GM18951 (cell line): Measurements from ENCODE around the gene MZB1.

Source experiments
- POLR2A ChIP-seq: IDR thresholded peaks from 4 replicates; pipeline ENCODE4 v1.6.1; 2011; ENCODE audit warnings: mild to moderate bottlenecking; ENCODE audit not compliant: insufficient read length, insufficient read depth; ENCODE audit errors: extremely low read depth
- in situ Hi-C: fragments of 300-500 bp; cut with MboI; formaldehyde crosslinking; loops from one replicate; pipeline ENCODE4 v1.12.0; 2022; ENCODE audit warnings: low sequenced_read_pairs, mixed read lengths, inconsistent platforms; ENCODE audit not compliant: unreplicated experiment

Gene MZB1

GRCh38 chr5:139341187-139341688, 48.5 kb downstream of the MZB1 start:
- no peak for TF ChIP-seq POLR2A
- in situ Hi-C loops = no loop called here

- in situ Hi-C loops = no loop called here
- TF ChIP-seq POLR2A = no peak
These were observed 49.7 kb downstream of the MZB1 start for GRCh38 chr5:139340051-139340450.
